SW 1271 (cell line): ENCODE measurements around the gene COL12A1.
A peak's percentile ranks its signal among the peaks of the same experiment; 100 is the strongest.

Experiments used
- DNase-seq, 2 experiments: peaks; one replicate each; lab custom pipeline; 2025; lab: John Stamatoyannopoulos, UW

Gene COL12A1

GRCh38 chr6:75098709-75099108 is 107.1 kb downstream of the COL12A1 start:
- DNase-seq, result peak in 1 of 2 experiments; percentile 44

DNA sequence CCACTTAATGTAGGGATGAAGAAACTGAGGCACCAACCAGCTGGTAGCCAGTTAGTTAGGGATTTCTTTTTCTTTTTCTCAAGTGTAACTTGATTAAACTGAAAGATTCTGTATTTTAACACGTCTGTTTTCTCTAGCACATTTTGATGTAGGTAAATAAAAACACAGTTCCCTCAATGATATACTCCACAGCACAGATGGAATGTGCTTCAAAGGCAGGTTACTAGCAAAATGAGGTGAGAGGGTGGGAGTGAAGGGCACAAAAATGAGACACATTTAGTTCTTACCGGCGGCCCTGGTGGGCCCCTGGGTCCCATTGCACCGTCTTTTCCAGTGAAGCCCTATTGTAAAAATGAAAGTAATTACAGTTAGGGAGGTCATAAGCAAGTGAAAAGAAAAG is 108.9 kb downstream of the COL12A1 start:
- no peak for DNase-seq

GRCh38 chr6:75094614-75095200 is 111.1 kb downstream of the COL12A1 start:
- DNase-seq, result no peak

DNA sequence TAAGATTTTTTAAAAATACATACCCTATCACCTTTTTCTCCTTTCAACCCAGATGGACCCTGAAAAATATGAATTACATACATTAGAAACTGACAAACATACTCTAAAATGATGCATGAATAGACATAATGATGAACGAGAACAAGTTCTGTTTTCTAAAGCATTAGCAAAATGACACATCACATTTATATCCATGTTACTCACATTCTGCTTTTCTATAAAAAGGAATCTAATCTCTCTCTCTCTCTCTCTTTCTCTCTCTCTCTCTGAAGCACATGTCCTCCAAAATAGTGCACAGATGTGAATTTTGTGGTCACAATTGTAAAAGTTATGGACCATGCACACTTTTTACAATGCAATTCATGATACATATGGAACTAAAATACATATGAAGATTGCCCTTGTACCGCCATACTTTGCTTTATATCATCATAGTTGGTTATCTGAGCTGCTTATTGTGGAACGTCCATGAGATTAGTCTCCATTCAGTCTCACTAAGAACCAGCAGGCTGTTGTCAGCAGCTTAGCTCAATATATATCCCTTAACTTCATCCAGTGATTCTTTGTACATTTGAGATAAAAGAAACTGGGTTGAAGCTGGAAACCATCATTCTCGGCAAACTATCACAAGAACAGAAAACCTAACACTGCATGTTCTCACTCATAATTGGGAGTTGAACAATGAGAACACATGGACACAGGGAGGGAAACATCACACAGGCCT is 114.2 kb downstream of the COL12A1 start:
- no peak for DNase-seq

GRCh38 chr6:75090576-75090975 is 115.3 kb downstream of the COL12A1 start:
- DNase-seq, result no peak

DNA sequence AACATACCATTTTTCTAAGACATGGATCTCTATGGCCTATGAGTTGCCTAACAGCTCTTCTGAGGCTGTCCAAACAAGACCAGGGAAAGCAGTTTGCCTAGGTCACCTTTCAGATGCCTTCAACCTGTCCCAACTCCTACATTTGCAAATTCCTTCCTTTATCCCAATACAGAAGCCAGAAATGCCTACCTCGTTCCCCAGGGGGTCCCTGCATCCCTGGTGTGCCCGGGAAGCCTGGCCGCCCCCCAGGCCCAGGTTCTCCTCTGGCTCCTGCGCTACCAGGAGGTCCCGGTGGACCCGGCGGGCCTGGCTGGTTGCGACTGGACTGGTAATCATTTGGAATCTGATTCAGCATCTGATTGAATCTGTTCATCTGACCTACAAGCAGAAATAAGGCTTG is 115.9 kb downstream of the COL12A1 start:
- no peak for DNase-seq

DNA sequence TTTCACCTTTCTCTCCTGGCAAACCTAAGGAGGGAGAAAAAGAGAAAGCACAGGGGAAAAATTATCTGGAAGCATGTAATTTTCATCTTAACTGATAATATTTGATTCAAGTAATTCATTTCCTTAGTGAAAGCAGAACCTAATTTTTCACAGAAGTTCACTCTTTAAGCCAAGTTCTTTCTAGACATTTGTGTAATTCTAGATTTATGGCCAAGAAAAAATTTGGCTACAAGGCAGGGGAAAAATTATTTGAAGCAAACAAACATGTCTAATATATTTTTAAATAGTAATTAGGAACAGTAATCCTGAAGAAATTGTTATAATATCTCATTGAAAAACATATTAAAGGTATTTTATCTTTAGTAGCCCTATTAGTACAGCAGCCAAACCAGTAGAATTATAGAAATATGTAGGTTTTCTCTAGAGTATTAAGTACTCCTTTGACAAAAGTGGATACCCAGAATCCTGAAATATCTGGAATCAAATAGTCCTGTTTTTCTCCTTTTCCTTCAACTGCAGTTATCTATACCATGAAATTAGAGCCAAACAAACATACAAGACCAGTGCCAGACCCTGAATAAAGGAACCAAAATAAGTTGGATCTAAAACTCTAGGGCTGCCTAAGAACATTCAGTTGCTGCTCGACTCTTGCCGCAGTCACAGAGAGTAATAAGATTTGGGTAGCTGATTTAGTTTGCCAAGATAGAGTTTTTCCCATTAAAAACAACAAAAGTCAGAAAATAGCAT is 116.5 kb downstream of the COL12A1 start:
- no peak for DNase-seq

- no peak for DNase-seq
Observed at GRCh38 chr6:75085931-75086635, 119.8 kb downstream of the COL12A1 start.

DNA sequence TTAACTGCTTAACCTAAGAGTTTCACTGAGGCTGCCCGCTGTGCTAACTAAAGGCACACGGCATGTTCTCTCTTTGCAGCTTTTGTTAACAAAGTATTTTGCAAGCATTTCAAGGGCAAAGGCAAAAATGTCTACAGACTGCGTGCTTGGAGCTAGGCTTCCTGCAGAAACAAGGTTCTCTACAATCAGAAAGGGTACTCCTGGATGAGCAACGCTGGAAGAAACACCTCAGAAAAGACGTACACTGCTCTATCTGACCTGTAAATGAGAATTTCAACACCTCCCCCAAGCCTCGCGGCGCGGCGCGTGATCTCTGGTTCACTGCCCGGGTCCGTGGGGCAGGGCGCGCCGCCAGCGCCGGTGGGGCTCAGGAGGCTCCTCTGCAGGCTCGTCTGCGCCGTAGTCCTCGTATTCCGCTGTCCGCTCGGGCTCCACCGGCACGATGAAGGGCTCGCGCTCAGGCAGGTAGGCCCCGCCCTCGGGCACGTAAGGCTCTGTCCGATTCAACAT is 120.9 kb downstream of the COL12A1 start:
- no peak for DNase-seq

DNA sequence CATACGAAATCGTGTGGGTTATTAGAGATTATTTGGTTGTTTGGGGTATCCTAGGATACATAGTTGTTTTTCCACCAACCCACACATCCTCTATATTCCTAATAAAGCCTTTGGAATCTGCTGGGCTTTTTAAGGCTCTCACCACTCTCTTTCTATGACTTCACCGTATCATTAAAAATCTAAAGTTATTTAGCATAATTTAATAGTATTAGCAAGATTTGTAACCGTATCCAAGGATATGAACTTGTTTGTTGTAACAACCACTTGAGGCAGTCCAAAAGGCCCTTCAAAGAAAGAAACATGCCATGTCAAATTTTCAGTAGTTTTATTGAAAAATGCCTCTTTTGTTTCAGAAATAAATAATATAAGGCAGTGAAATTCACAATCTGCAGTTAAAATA is 121.8 kb downstream of the COL12A1 start:
- DNase-seq, result no peak

DNA sequence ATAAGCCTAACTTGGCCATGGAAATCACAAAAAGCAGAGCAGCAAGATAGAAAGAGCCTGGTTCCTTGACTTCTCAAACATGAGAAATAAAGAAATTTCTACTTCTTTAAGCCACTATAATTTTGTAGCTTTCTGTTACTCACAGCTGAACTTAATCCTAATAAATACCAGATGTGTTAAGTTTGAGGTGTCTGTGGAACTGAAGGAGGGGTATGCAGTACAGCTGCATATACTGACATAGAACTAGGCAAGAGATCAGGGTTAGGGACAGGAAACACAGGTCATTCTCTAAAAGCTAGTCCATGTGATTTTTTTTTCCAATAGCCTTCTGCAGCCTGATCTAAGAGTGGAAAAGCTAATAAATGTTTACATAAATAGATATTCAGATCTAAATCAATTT is 123.9 kb downstream of the COL12A1 start:
- no peak for DNase-seq

GRCh38 chr6:75081047-75081446 is 124.8 kb downstream of the COL12A1 start:
- DNase-seq, result no peak

- no peak for DNase-seq
Observed at GRCh38 chr6:75079589-75079988, 126.3 kb downstream of the COL12A1 start.

- DNase-seq, result no peak
Observed at GRCh38 chr6:75077701-75078100, 128.2 kb downstream of the COL12A1 start.

DNA sequence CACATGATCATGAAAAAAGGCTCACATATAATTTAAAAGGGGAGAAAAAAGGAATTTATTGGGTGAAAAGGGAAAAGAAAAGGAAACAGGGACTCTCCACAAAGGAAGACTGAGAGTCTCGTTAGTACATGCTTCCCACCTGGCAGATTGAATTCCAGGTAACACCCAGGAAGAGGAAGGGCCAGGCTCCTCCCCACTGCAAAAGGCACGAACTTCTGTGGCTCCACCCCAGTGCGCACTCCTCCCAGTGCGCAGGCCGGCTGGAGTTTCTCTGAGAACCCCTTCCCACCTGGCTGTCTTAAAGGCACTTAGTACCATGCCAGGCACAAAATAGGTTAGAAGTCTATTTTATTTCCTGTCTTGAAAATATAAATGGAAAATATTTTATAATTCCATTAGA is 129.8 kb downstream of the COL12A1 start:
- no peak for DNase-seq

DNA sequence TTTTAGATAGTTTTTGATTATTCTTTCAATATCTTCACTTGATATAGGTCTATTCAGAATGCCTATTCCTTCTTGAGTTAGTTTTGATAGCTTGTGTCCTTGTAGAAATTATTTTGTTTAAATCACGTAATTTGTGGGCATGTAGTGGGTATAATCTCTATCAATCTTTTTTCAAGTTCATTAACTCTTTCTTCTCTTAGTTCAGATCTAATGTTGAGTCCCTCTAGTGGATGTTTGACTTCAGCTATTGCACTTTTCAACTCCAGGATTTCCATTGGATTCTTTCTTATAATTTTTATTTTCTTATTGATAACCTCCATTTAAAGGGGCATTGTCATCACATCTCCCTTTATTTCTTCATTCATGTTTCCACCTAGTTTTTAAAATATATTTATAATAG is 135.6 kb downstream of the COL12A1 start:
- no peak for DNase-seq

GRCh38 chr6:75065523-75065922 is 140.3 kb downstream of the COL12A1 start:
- no peak for DNase-seq

GRCh38 chr6:75052491-75052890 is 153.4 kb downstream of the COL12A1 start:
- DNase-seq, result no peak

- DNase-seq, result no peak
Observed at GRCh38 chr6:75049308-75049707, 156.5 kb downstream of the COL12A1 start.

DNA sequence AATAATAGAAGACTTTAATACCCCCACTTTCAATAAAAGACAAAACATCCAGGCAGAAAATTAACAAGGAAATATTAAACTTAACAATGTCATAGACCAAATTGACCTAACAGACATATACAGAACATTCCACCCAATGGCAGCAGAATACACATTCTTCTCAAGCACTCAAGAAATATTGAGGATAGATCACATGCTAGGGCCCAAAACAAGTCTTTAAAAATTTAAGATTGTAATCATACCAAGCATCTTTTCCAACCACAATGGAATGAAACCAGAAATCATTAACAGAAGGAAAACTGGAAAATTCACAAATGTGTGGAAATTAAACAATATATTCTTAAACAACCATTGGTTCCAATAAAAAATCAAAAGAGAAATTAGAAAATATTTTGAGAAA is 161.0 kb downstream of the COL12A1 start:
- DNase-seq, result no peak

DNA sequence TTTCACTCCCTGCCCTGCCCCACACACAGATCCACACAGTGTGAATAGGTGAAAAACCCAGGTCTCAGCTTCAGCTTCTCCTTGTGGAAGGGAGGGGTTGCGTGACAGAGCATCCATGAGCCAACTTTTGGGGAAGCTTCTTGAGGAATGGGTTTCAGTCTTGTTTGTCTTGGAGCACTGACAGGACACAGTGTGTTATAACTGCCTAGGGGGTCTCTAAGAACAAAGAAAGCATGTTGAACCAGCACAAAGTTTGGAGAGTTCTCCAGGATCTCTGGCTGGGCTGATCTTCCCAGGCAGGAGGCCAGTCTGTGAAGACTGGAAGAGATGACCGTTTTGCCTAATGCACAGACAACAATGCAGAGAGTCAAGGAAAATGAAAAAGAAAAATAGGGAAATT is 164.5 kb downstream of the COL12A1 start:
- no peak for DNase-seq
